GM21367 (cell line): Measurements from ENCODE around the gene ALDH18A1.
"Not testable (repeated sequence)": the region's sequence is repeated elsewhere in the genome, so short reads cannot be mapped to it uniquely, and the experiment has no call there.

Source experiments
- ATAC-seq: cut with Tn5 transposase; IDR thresholded peaks from one replicate; pipeline ENCODE4 v1.9.1; 2021; ENCODE audit not compliant: unreplicated experiment

ALDH18A1 gene

GRCh38 chr10:95650232-95650631 is 6.3 kb downstream of the ALDH18A1 start:
- no peak for ATAC-seq

- no peak for ATAC-seq
These were observed 8.4 kb downstream of the ALDH18A1 start for GRCh38 chr10:95648138-95648537.

GRCh38 chr10:95646160-95646559 is 10.4 kb downstream of the ALDH18A1 start:
- no peak for ATAC-seq

GRCh38 chr10:95644901-95645300 is 11.6 kb downstream of the ALDH18A1 start:
- no peak for ATAC-seq

- ATAC-seq = no peak
These were observed 15.6 kb downstream of the ALDH18A1 start for GRCh38 chr10:95640891-95641315.

GRCh38 chr10:95637911-95638310 is 18.6 kb downstream of the ALDH18A1 start:
- ATAC-seq = no peak

GRCh38 chr10:95637140-95637539 is 19.4 kb downstream of the ALDH18A1 start:
- ATAC-seq = no peak

- no peak for ATAC-seq
These were observed 21.2 kb downstream of the ALDH18A1 start for GRCh38 chr10:95635319-95635733.

GRCh38 chr10:95628786-95629185 is 27.7 kb downstream of the ALDH18A1 start:
- no peak for ATAC-seq

GRCh38 chr10:95626500-95626899 is 30.0 kb downstream of the ALDH18A1 start:
- ATAC-seq = no peak

GRCh38 chr10:95620415-95620814 is 36.1 kb downstream of the ALDH18A1 start:
- not testable (repeated sequence) for ATAC-seq

GRCh38 chr10:95618101-95618500 is 38.4 kb downstream of the ALDH18A1 start:
- no peak for ATAC-seq

GRCh38 chr10:95616446-95616845 is 40.1 kb downstream of the ALDH18A1 start:
- no peak for ATAC-seq

- no peak for ATAC-seq
These were observed 43.2 kb downstream of the ALDH18A1 start for GRCh38 chr10:95613330-95613729.

- no peak for ATAC-seq
These were observed 45.8 kb downstream of the ALDH18A1 start for GRCh38 chr10:95610727-95611126.

- ATAC-seq = no peak
These were observed 49.6 kb downstream of the ALDH18A1 start for GRCh38 chr10:95606922-95607321.

GRCh38 chr10:95605163-95605562 is 51.3 kb downstream of the ALDH18A1 start:
- ATAC-seq = no peak

- no peak for ATAC-seq
These were observed 51.9 kb downstream of the ALDH18A1 start for GRCh38 chr10:95604630-95605029.

GRCh38 chr10:95602382-95602781 is 54.1 kb downstream of the ALDH18A1 start:
- no peak for ATAC-seq

- ATAC-seq = no peak
These were observed 55.3 kb downstream of the ALDH18A1 start for GRCh38 chr10:95601116-95601719.

- ATAC-seq = no peak
These were observed 56.4 kb downstream of the ALDH18A1 start for GRCh38 chr10:95600158-95600557.

- no peak for ATAC-seq
These were observed 58.7 kb downstream of the ALDH18A1 start for GRCh38 chr10:95597788-95598187.

GRCh38 chr10:95588025-95588424 is 68.5 kb downstream of the ALDH18A1 start:
- ATAC-seq = no peak
